HuH-7.5 (cell line): ENCODE data around the gene ADM2.
A peak's percentile ranks its signal among the peaks of the same experiment; 100 is the strongest.
"Not testable (repeated sequence)": the region's sequence is repeated elsewhere in the genome, so short reads cannot be mapped to it uniquely, and the experiment has no call there.

Experiments
- DNase-seq: peaks from one replicate; pipeline ENCODE4 v3.0.0; 2011; ENCODE audit warnings: low spot score

Gene ADM2

DNA sequence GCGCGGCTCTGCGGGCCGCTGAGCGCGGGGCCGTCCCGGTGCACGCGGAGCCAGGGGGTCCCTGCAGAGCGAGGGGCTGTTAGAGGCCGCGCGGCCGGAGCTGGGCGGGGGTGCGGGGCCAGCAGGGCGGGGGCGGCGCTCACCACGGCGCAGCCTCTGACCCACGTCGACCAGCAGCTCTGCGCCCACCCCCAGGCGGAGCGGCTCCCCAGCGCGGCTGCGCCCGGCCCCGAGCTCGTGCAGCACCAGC, 44.4 kb downstream of the ADM2 start:
- DNase-seq, result no peak

DNA sequence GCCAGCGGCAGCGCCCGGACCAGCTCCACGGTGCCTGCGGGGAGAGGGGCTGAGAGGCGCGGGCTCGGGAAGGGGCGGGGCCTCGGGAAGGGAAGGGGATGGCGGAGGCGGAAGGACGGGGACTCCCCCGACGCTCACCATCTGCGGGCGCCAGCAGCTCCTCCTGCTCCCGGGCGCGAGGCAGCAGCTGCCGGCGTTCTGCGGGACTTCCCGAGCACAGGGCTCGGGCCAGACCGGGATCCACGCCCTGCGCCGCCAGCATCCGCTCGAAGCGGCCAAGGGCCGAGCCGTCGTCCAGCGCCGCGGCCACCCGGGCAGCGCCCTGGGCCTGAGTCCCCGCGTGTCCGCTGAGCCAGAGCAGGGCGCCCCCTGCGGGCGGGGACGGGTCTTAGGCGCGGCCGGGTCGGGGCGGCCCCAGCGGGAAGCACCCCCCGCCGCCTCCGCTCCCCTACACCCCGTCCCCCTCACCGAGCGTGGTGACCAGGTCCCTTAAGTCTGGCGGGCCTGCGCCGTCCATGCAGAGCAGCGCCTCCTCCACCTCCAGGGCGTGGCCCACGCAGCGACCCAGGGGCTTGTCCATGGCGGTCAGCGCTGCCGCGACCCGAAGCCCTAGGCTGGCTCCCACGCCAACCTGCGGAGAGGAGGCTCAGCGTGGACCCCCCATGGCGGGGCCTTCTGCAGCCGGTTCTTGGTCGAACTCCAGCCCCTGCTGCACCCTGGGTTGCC, 44.9 kb downstream of the ADM2 start:
- DNase-seq, result peak; percentile 92

DNA sequence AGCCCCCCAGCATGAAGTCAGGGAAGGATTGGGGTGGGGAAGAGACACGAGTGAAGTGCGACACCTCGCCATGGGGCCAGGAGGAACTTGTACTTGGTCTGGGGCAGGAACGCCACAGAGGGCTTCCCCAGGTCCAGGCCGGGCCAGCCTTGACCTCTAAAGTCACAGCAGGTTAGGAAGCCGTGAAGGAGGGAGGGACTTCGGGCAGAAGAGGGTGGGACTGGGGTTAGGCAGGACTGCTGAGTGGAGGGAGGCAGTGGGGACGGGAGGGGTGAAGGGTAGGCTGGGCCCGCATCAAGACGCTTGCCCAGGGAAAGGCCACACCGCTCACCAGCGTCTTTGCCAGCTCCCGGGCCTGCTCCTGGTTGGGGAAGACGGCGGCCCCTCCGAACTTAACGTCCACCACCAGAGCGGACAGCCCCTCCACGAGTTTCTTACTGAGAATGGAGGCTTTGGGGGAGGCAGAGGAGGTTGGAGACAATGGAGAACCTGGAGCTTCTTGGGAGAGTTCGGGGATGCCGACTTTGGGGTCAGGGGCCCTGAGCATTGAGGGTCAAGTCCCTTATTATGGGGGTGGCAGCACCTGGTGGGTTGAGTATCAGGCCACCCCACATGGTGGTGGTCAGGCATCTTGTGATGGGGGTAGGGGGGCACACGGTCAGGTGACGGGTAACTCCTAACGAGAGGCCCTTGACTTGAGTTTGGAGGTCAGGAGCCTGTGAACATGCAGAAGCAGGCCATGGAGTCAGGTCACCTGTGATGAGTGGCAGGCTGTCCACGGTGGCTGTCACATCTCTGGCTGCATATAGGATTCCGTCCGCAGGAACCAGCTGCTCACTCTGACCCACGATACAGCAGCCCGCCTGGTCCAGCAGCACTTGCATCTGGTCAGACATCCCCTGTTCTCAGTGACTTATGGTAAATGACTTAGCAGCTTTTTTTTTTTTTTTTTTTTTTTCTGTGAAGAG, 45.8 kb downstream of the ADM2 start:
- peak; percentile 96 for DNase-seq

DNA sequence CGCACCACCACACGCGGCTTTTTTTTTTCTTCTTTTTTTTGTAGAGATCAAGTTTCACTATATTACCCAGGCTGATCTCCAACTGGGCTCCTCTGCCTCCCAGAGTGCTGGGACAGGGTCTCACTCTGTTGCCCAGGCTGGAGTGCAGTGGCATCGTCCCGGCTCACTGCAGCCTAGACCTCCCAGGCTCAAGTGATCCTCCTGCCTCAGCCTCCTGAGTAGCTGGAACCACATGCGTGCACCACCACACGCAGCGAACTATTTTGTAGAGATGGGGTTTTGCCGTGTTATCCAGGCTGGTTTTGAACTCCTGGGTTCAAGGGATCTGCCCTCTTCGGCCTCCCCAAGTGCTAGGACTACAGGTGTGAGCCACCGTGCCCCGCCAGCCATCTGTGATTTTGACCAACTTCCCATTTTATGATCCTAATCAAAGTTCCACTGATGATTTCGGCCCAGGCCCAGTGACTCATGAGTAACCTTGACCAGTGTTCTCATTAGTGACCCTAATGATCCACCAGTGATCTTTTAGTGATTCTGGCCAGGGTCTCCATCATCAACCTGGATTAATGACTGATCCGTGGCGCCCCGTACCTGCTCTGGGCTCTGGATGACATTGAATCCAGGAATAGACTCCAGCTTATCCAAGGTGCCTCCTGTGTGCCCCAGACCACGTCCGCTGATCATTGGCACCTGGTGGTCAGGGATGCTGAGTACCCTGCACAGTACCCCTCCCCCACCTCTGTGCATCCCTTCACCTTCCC, 46.8 kb downstream of the ADM2 start:
- DNase-seq, result no peak

DNA sequence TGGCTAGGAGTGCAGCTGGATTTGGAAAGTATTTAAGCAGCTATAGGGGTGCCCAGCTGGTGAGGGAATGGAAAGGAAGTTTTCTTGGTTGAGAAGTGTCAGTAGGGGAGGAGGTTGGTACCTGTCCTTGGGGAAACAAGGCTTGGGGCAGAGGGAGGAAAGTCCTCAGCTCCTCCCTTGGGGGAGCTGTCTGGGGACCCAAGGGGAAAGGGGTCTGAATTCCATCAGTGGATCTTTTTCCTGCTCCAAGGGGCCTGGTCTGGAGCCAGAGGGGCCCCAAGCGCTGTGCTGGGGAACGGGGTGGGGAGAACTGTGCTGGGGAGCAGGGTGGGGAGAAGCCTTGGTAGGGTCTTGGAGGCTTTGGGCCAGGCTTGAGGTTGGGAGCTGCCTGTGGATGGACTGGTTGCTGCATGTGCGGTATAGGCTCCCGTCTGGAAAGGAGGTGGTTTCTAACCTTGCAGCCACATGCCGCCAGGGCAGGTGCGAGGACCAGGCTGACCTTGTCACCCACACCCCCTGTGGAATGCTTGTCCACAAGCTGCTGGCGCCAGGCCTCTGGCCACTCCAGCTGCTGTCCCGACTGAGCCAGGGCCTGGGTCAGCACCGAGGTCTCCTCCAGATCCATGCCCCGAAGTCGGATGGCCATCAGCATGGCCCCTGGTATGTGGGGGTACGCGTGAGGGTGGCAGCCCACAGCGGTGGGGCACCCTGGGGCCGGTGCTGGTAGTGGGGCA, 47.5 kb downstream of the ADM2 start:
- DNase-seq, result no peak

DNA sequence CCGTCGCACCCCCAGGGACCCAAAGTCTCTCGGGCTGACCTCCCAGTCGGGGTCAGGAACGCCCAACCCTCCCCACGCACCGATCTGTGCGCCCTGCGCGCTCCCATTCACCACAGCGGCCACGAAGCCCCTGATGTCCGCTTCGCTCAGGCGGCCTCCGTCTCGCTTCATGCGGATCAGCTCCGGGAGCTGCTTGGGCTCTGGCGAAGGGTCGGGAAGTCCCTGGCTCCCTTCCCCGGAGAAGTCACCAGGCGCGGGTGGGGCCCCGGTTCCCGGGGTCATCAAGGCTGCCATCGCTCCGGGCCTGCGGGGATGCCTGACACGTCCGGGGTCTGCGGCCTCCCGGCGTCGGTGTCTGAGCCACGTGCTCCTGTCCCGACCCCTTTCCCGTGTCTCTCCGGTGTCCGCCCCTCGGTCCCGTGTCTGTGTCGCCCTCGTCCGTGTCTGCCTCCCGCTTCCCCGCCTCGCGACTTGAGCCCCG, 48.1 kb downstream of the ADM2 start:
- DNase-seq, result no peak

DNA sequence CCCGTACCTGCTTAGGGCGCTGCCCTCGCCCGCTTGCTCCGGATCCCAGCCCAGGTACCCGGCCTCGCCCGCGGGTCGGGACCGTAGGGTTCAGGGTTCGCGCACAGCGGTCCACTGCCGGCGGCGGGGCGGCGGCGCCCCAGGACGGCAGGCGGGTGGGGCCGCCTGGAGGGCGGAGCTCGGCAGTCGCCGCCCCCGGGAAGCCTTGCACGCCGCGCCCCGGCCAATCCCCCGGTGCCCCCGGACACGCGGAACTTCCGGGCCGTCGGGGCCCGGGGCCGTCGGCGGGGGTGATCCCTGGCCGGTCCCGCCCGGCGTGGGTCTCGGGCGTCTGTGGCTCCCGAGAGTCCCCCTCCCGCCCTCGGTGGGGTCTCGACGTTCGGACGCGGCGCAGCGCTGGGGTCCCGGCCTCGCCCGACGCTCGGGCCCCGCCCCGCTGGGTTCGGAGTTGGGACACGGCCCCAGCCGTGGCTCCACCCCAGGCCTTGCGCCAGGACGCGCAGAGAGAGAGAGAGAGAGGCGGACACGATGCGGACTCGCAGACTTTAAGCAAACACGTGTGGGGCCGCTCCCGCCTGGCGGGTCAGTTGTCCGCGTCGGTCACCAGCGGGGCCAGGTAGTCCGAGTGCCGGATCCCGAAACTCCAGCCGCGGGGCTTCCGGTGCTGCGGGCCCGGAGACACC, 48.7 kb downstream of the ADM2 start, which contains the start of gene TYMP:
Gene TYMP, minus strand, starts transcription at position 116 of the 683 bp plus-strand sequence. CDS start 303 bp downstream, outside the sequence.
- DNase-seq, result no peak

DNA sequence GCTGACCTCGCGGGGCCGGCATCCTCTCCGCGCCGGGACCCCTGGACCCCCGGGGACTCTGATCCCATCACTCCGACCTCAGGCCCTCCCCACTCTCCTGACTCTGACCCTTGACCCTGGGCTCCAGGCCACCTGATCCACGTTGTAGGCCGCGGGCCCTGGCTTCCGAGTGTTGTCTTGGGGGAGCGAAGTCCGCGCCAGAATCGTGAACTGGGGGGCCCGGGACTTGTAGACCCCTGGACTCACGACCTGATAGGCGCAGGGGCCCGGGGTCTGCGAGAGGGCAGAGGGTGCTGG, 49.2 kb downstream of the ADM2 start:
- no peak for DNase-seq

DNA sequence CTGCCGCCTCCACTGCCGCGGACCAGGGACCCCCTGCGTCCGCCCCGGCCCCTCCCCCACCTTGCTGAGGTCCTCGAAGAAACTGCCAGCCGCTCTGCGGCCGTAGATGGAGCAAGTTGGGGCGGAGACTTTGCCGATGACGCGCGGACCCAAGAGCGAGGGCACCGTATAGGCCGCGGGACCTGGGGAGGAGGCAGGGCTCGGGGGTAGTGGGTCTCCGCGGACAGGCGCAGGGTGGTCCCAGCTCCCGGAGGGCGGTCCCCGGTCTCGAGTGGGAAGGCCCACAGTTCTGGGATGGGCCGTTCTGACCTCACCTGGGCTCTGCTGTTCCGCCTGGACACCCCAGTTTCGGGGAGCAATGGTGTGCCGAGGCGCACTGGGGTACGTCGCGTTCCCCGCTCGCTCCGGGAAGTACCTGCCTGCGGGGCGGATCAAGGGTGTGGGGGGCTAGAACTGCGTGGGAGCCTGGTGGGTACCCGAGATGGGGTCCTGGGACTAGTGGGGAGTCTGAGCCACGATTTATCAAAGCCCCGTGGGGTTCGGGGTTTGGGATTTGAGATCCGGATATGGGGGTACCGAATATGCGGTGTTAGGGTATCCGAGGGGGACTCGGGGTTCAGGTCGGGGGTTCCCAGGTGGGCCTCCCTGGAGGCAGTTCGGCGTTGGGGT, 49.7 kb downstream of the ADM2 start:
- no peak for DNase-seq

DNA sequence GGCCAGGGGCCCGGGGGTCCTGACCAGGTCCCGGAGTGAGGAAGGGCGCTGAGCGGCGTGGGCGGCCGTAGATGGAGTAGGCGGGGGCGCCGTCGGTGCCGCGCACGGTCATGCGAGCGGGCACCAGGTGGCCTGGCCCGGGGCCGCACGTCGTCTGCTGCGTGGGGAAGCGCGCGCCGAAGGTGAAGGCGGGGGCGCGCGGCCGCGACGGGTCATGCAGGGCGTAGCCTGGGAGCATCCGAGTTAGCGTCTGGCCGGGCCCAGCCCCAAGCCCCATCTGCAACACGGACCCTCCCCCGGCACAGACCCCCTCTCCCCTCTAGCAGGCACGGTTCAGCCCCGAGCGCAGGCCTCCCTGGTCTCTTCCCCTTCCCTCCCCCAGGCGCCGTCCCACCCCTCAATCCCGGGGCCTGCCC, 50.2 kb downstream of the ADM2 start:
- no peak for DNase-seq

DNA sequence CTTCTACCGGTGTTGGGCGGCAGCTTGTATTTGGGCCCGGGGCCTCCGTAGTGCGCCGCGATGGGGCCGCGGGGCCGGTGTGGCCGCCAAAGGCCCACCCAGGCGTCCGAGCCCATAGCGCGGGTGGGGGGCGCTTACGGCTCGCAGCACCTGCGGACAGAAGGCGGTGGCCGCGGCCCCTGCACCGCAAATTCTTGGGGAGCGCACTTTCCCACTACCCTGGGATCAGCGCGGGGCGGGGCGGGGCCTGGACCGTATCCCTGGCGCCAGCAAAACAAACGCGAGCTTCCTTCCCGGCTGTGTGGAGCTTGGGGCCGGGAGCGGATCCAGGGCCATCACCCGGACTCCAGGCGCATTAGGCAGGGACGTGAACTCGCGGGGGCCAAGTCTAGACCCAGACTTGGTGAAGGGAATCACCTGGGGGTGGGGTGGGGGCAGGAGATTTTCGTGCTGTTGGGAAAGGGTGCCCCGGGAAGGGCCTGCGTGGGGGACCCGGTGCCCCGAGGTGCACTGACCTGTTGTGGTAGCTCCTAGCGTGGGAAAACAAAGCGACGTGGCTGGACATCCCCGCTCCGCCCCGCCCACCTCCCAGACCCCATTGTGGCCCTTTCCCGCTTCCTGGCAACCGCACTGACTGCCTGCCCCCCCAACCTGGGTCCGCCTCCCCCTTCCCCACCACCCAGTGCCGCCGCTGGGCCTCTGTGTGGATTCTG, 50.8 kb downstream of the ADM2 start:
- peak; percentile 94 for DNase-seq

DNA sequence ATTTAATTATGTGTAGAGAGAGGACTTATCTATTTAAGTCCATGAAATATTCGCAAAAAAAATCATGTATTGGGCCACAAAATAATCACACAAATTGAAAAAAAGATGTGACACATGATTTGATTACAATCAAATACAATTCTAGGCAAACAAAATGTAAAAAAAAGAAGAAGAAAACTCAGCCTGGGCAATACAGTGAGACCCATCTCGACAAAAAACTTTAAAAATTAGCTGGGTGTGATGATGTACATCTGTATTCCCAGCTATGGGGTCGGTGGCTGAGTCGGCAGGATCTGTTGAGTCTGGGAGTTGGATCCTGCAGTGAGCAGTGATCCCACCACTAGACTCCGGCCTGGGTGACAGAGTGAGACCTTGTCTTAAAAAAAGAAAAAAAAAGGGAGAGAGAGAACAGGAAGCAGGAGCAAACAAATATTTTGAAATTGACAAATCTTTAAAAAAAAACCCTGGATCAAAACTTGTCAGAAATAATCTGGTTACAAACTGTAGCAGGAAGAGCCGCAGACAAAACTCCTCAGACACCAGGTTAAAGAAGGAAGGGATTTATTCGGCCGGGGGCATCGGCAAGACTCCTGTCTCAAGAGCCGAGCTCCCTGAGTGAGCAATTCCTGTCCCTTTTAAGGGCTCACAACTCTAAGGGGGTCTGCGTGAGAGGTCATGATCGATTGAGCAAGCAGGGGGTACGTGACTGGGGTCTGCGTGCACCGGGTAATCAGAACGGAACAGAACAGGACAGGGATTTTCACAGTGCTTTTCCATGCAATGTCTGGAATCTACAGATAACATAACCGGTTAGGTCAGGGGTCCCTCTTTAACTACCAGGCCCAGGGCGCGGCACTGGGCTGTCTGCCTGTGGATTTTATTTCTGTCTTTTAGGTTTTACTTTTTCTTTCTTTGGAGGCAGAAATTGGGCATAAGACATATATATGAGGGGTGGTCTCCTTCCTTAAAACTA, 51.8 kb downstream of the ADM2 start:
- no peak for DNase-seq

DNA sequence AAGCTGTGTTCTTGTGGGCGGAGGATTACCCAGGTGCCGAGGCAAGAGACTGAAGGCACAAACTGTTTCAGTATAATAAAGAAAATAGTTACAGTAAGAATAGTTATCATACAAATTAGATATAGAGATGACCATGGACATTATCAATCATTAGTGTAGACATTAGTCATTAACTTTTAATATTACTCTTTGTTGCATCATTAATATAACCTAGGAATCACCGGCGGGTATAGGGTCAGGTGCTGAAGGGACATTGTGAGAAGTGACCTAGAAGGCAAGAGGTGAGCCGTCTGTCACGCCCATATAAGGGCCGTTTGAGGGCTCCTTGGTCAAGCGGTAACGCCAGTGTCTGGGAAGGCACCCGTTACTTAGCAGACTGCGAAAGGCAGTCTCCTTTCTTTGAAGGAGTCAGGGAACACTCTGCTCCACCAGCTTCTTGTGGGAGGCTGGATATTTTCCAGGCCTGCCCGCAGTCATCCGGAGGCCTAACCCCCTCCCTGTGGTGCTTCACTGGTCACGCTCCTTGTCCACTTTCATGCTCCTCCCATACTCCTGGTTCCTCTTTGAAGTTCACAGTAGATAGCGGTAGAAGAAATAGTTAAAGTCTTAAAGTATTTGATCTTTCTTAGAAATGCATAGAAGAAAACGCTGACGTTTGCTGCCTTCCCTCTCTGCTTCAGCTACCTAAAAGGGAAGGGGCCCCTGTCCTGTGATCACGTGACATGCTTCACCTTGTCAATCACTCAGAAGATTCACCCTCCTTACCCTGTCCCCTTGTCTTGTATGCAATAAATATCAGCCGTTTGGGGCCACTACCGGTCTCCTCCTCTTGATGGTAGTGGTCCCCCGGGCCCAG, 52.7 kb downstream of the ADM2 start:
- DNase-seq, result not testable (repeated sequence)

DNA sequence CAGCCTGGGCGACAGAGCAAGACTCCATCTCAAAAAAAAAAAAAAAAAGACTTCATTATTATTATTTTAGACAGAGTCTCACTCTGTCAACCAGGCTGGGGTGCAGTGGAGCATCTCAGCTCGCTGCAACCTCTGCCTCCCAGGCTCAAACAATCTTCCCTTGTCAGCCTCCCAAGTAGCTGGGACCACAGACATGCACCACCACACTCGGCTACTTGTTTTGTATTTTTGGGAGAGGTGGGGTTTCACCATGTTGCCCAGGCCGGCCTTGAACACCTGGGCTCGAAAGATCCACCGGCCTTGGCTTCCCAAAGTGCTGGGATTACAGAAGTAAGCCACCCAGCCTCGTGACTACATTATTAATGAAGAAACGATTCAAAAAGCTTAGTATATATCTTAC, 53.8 kb downstream of the ADM2 start:
- DNase-seq, result no peak
